Esophagus mucosa (tissue), 1 donor: Measurements from ENCODE around the gene ZNF433. TPM values are rescaled to one million over a fixed set of nuclear protein-coding genes. Genes with fewer than 3 reads are reported as not detected.

Source experiments
- ATAC-seq: fragments of 200-7000 bp; cut with Tn5 transposase; one replicate; pipeline ENCODE4 v1.9.1; 2020
- total RNA-seq: library from RNA; stranded (reverse); gene quantifications from one replicate; pipeline ENCODE4 v1.2.4, GENCODE V29; 2023
- donor health status: DM: yes; HTN: yes; CAD: no.

ZNF433 gene
- total RNA-seq, 1 donor from 2014 or later, result 4.0 TPM

- peak; percentile 99 for ATAC-seq
These were observed 47.8 kb downstream of the ZNF433 start for GRCh38 chr19:11987405-11988281.

- ATAC-seq, result no peak
These were observed 48.7 kb downstream of the ZNF433 start for GRCh38 chr19:11986754-11987153.

- ATAC-seq, result no peak
These were observed 50.5 kb downstream of the ZNF433 start for GRCh38 chr19:11984986-11985385.

DNA sequence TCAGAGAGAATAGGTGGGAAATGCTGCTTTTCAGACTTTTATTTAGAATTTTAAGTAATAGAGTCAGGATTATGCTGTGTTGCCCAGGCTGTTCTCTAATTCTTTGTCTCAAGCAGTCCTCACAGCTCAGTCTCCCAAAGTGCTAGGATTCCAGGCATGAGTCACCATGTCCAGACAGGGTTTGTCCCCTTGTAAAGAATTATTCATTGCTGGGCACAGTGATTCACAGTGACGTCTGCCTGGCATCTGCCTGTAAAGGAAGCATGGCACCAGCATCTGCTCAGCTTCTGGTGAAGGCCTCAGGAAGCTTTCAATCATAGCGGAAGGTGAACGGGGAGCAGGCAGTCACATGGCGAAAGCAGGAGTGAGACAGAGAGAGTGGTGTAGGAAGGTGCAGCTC lies 53.0 kb downstream of the ZNF433 start:
- no peak for ATAC-seq

- no peak for ATAC-seq
These were observed 56.0 kb downstream of the ZNF433 start for GRCh38 chr19:11979527-11979926.

DNA sequence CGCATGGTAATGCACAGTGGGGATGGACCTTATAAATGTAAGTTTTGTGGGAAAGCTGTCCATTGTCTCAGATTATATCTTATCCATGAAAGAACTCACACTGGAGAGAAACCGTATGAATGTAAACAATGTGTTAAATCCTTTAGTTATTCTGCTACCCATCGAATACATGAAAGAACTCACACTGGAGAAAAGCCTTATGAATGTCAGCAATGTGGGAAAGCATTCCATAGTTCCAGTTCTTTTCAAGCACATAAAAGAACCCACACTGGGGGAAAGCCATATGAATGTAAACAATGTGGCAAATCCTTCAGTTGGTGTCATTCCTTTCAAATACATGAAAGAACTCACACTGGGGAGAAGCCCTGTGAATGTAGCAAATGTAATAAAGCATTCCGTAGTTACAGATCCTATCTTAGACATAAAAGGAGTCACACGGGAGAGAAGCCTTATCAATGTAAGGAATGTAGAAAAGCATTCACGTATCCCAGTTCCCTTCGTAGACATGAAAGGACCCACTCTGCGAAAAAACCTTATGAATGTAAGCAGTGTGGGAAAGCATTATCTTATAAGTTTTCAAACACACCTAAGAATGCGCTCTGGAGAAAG lies 56.9 kb downstream of the ZNF433 start:
- ATAC-seq, result no peak

DNA sequence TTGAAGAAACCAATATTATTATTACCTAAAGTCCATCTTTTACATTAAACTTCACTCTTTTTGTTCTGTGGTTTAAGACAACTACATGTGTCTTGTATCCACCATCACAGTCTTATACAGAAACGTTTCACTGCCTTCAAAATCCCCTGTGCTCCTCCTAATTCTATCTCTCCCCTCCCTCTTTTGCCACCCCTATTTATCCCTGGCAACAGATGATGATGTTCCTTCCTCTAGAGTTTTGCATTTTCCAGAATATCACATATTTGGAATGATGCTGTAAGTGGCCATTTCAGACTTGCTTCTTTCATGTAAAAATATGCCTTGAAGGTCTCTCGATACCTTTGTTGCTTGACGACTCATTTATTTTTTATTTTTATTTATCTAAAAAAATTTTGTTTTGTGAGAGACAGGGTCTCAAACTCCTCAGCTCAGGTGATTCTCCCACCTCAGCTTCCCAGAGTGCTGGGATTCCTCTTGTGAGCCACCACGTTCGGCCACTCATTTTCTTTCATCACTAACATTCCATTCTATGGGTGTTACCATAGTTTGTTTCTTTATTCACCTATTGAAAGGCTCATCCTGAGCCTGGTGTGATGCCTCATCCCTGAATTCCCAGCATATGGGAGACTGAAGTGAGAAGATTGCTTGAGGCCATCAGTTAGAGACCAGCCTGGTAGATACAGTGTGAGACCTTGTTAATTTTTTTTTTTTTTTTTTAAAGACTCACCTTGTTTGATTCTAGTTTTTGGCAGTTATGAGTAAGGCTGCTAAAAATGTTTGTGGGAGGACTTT lies 62.3 kb downstream of the ZNF433 start:
- no peak for ATAC-seq

DNA sequence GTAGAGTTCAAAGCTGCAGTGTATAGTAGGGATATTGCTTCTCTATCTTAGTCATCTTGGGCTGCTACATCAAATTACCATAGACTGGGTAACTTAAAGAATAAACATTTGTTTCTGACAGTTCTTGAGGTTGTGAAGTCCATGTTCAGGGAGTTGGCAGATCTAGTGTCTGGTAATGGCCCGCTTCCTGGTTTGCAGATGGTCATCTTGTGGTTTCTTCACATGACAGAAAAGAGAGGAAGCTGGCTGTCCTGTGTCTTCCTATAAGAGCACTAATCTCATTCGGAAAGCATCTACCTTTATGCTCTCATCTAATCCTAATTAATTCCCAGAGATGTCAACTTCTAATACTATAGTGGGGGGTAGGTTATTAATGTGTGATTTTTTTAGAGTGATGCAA lies 64.4 kb downstream of the ZNF433 start:
- no peak for ATAC-seq

- no peak for ATAC-seq
These were observed 65.3 kb downstream of the ZNF433 start for GRCh38 chr19:11970174-11970573.

- peak; percentile 97 for ATAC-seq
These were observed 70.4 kb downstream of the ZNF433 start, which contains the start of gene ZNF763 for GRCh38 chr19:11964858-11965645. ZNF763 (plus strand) TSS chr19:11965040; CDS start chr19:11965209, 169 bp downstream.

Other genes starting within 250 kb of the ZNF433 start
- gene ZNF491, start 237.2 kb downstream of the ZNF433 start, total RNA-seq, result 0.20 TPM
- 15.4 TPM for gene ZNF440, start 221.4 kb downstream of the ZNF433 start, total RNA-seq
- 0.84 TPM for gene ZNF439, start 187.0 kb downstream of the ZNF433 start, total RNA-seq
- 0.64 TPM for gene ZNF69, start 147.9 kb downstream of the ZNF433 start, total RNA-seq
- 5.9 TPM for gene ZNF700, start 110.6 kb downstream of the ZNF433 start, total RNA-seq
- 0.96 TPM for gene ZNF763, start 70.6 kb downstream of the ZNF433 start, total RNA-seq
- 0.20 TPM for gene ZNF878, start 17.3 kb upstream of the ZNF433 start, total RNA-seq
- gene ZNF844, start 29.1 kb upstream of the ZNF433 start, total RNA-seq, result 5.6 TPM
- gene ZNF20, start 104.7 kb upstream of the ZNF433 start, total RNA-seq, result 1.7 TPM
- gene ZNF625, start 121.1 kb upstream of the ZNF433 start, total RNA-seq, result 1.8 TPM
- 2.0 TPM for gene ZNF136, start 127.4 kb upstream of the ZNF433 start, total RNA-seq